ENCODE results near the gene CALD1.

Gene CALD1

DNA sequence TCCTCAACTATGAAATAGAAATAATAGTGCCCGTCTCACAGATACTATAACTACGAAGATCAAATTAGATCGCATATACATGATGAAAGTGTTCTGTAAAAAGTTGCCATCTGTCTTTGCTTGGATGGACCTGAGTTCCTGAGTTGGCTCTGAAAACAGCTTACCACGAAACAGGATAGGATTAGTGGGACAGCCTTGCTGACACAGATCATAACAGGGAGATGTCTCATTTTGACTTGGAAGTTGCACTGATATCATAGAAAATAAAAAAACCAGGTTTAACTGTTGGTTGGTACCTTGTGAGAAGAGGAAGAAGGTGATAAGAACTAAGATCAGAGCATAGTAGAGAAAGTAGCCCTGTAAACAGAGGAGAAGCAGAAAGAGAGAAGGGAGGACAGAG lies 127.6 kb downstream of the CALD1 start:
- Mint-ChIP-seq H3K27ac (peak overlapping the region in 1 of 3 experiments; percentile 34), H3K4me1 (peaks cover 48% of the 10 kb centered on the region), H3K4me3 (no peak overlapping the region), H3K27me3 (ENCODE audit: low read depth) (no peaks in the 10 kb centered on the region), H3K36me3 (ENCODE audit: low read depth) (peaks cover 15% of the 10 kb centered on the region), H3K9me3 (no peaks in the 10 kb centered on the region)
- TF ChIP-seq, protein P1, sequence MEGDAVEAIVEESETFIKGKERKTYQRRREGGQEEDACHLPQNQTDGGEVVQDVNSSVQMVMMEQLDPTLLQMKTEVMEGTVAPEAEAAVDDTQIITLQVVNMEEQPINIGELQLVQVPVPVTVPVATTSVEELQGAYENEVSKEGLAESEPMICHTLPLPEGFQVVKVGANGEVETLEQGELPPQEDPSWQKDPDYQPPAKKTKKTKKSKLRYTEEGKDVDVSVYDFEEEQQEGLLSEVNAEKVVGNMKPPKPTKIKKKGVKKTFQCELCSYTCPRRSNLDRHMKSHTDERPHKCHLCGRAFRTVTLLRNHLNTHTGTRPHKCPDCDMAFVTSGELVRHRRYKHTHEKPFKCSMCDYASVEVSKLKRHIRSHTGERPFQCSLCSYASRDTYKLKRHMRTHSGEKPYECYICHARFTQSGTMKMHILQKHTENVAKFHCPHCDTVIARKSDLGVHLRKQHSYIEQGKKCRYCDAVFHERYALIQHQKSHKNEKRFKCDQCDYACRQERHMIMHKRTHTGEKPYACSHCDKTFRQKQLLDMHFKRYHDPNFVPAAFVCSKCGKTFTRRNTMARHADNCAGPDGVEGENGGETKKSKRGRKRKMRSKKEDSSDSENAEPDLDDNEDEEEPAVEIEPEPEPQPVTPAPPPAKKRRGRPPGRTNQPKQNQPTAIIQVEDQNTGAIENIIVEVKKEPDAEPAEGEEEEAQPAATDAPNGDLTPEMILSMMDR (IDR thresholded peaks at IDR 0.05; ENCODE audit: unreplicated experiment in 3 of 3): no peak

GRCh38 chr7:134907639-134908038 lies 128.2 kb downstream of the CALD1 start:
- Mint-ChIP-seq H3K9me3 (no peaks in the 10 kb centered on the region), H3K36me3 (ENCODE audit: low read depth) (peaks cover 15% of the 10 kb centered on the region), H3K27ac (peak overlapping the region in 2 of 3 experiments; percentile 35 to 69), H3K4me3 (no peak overlapping the region), H3K27me3 (ENCODE audit: low read depth) (no peaks in the 10 kb centered on the region), H3K4me1 (peaks cover 50% of the 10 kb centered on the region)
- TF ChIP-seq, protein P1 (IDR thresholded peaks at IDR 0.05; ENCODE audit: unreplicated experiment in 3 of 3): no peak

- H3K9me3 Mint-ChIP-seq: no peaks in the 10 kb centered on the region
Observed at GRCh38 chr7:134908289-134908688, 128.9 kb downstream of the CALD1 start.

DNA sequence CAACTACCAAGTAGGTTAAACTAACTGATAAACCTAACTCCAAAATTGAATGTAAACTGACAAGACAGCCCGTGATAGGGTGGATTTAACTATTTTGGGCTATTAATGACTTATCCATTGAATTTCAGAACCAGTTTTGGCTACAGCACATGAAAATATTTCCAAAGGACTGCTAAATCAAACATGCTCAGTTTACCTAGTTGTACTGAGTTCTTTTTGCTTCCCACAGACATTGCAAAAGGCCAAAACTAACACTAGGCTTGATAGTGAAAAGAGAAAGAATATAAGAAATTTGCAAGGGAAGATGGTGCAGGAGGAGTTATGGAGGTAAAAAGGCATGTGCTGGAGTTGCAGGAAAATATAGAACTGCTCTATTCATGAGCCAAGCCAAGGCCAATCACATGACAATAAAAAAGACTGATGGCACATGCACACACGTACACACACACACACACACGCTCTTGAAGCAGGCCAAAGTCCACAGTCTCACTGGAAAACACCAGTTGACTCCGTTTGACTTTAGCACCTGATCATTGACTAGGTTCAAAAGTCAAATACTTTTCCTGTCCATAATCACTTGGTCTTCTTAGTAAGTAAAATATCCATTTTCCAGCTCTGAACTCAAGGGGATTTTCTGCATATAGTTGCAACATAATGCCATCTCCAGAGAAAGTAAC lies 130.9 kb downstream of the CALD1 start:
- Mint-ChIP-seq H3K9me3 (no peaks in the 10 kb centered on the region), H3K27ac (peak overlapping the region; percentile 24 to 81 (median 65)), H3K4me3 (no peak overlapping the region), H3K27me3 (ENCODE audit: low read depth) (no peaks in the 10 kb centered on the region), H3K4me1 (peaks cover 46% of the 10 kb centered on the region), H3K36me3 (ENCODE audit: low read depth) (peaks cover 16% of the 10 kb centered on the region)
- TF ChIP-seq, protein P1 (IDR thresholded peaks at IDR 0.05; ENCODE audit: unreplicated experiment in 3 of 3): no peak

More at GRCh38 chr7:134908289-134908688, 128.9 kb downstream of the CALD1 start:
- Mint-ChIP-seq H3K27ac (peak overlapping the region in 2 of 3 experiments; percentile 9 to 69), H3K36me3 (ENCODE audit: low read depth) (peaks cover 10% of the 10 kb centered on the region), H3K4me3 (no peak overlapping the region), H3K4me1 (peaks cover 45% of the 10 kb centered on the region), H3K27me3 (ENCODE audit: low read depth) (no peaks in the 10 kb centered on the region)
- TF ChIP-seq, protein P1 (IDR thresholded peaks at IDR 0.05; ENCODE audit: unreplicated experiment in 3 of 3): no peak

DNA sequence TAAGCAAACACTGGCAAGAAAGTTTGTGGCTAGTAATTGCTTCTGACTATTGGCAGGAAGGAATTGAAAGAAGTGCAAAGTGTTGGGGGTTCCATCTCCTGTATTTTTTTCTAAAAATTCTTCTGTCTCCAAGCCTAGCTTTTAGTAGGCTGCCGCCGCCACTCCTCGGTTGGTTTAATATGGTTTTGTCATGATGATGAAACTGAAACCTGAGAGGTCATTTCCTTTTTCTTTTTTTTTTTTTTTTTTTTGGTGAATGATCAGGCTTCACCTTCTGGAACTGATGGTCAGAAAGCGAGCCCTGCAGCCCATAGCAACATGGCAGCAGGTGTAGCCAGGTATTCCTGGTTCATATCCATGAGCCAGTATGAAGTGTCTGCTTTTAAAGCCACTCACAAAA lies 131.5 kb downstream of the CALD1 start:
- TF ChIP-seq, protein P1 (IDR thresholded peaks at IDR 0.05; ENCODE audit: unreplicated experiment in 3 of 3): no peak

More for the DNA sequence above, 131.5 kb downstream of the CALD1 start:
- Mint-ChIP-seq H3K9me3 (no peaks in the 10 kb centered on the region), H3K27ac (peak overlapping the region; percentile 24 to 81 (median 65)), H3K4me3 (no peak overlapping the region), H3K36me3 (ENCODE audit: low read depth) (peaks cover 19% of the 10 kb centered on the region), H3K4me1 (peaks cover 46% of the 10 kb centered on the region), H3K27me3 (ENCODE audit: low read depth) (no peaks in the 10 kb centered on the region)
